AG04449 (cell line): ENCODE measurements around the gene CMIP.
A peak's percentile ranks its signal among the peaks of the same experiment; 100 is the strongest.

Experiments
- CTCF ChIA-PET: fragments of 350-600 bp; formaldehyde crosslinking; extraction: SDS; loops from one replicate; lab custom pipeline; 2021; ENCODE audit warnings: antibody characterized with exemption; lab: Yijun Ruan, JAX
- POLR2A ChIA-PET: fragments of 400-600, 350-600 bp; formaldehyde crosslinking; extraction: SDS; loops from one replicate; lab custom pipeline; 2020; ENCODE audit warnings: antibody characterized with exemption, inconsistent platforms; lab: Yijun Ruan, JAX
- DNase-seq: peaks from one replicate; pipeline ENCODE4 v3.0.0-alpha.2; 2010; ENCODE audit warnings: low read depth, low spot score
- H3K4me3 ChIP-seq: 2 replicates; pipeline ENCODE4 v1.5.1; 2011; ENCODE audit warnings: low read depth, mild to moderate bottlenecking, control low read depth, low read length
- TF ChIP-seq, protein P1 (sequence below): IDR thresholded peaks from one replicate; pipeline ENCODE4 v1.5.1; 2011; ENCODE audit warnings: mild to moderate bottlenecking, moderate library complexity, low read length, control low read depth, inconsistent platforms; ENCODE audit not compliant: insufficient read depth; ENCODE audit errors: missing control alignments

The CMIP gene

DNA sequence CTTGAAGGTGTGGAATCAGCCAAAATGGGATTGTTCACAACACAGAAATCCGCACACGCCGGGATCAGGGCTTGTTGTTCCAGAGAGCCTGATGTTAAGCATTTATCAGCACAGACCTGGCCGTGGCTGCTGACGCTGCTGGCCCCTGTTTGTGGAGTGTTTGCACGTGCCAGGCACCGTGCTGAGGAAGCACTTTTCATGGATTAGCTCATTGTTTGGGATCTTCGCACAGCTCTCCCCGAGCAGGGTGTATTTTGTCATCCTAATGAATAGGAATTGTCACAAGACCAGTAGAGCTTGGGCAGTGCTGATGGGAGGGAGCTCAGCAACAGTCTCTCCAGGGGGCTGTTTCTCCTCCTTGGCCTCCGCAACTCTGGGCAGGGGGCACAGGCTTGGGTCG lies 174.1 kb downstream of the CMIP start:
- CTCF ChIA-PET = interaction anchor here (0.8 to 1.4 kb wide), 2 partner anchors 106 to 119 kb away, joined by 3 to 6 read pairs; no protein-coding TSS in a partner anchor
- POLR2A ChIA-PET = no interaction called here
- no peak overlapping the region for H3K4me3 ChIP-seq
- DNase-seq = no peak
- TF ChIP-seq, protein P1, sequence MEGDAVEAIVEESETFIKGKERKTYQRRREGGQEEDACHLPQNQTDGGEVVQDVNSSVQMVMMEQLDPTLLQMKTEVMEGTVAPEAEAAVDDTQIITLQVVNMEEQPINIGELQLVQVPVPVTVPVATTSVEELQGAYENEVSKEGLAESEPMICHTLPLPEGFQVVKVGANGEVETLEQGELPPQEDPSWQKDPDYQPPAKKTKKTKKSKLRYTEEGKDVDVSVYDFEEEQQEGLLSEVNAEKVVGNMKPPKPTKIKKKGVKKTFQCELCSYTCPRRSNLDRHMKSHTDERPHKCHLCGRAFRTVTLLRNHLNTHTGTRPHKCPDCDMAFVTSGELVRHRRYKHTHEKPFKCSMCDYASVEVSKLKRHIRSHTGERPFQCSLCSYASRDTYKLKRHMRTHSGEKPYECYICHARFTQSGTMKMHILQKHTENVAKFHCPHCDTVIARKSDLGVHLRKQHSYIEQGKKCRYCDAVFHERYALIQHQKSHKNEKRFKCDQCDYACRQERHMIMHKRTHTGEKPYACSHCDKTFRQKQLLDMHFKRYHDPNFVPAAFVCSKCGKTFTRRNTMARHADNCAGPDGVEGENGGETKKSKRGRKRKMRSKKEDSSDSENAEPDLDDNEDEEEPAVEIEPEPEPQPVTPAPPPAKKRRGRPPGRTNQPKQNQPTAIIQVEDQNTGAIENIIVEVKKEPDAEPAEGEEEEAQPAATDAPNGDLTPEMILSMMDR = no peak

DNA sequence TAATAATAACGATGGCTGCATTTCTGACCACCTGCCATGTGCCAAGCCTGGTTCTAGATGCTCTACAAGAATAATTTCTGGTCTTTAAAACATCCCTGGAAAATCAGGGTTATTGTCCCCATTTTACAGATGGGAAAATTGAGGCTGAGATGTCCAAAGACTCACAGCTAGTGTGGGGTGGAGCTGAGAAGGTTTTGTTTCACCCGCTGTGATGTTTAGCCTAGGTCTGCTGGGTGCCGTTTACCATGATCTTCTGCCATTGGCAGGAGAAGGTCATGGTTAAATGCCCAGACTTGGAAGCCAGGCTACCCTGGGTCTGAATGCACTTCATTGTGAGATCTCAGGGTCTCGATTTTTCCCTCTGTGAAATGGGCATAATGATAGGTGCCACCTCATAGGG lies 175.4 kb downstream of the CMIP start:
- POLR2A ChIA-PET = no interaction called here
- DNase-seq = no peak
- CTCF ChIA-PET = interaction anchor here (1.1 to 4.6 kb wide), 3 partner anchors 7 to 104 kb away, joined by 4 to 46 read pairs (median 18); no protein-coding TSS in a partner anchor
- H3K4me3 ChIP-seq = no peak overlapping the region
- TF ChIP-seq, protein P1 = no peak

DNA sequence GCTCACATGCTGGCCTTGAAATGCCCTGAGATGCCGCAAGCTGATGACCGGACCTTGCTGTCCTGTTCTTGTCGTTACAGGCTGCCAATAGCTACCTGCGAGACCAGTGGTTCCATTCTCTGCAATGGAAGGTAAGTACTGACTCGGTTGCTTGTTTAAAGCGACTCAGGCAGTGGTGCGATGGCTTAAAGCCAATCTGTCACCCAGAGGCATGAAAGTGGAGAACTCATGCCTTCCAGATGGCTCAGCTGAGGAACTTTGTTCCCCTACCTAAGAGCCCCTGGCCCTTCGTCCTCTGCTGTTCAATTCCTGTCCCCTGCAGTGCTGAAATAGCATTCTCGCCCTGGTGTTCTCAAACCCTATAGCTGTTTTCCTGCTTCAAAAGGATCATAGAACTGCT lies 176.2 kb downstream of the CMIP start:
- DNase-seq = no peak
- CTCF ChIA-PET = interaction anchor here (1.0 to 4.6 kb wide), 9 partner anchors 8 to 254 kb away, joined by 3 to 46 read pairs (median 4); no protein-coding TSS in a partner anchor
- TF ChIP-seq, protein P1 = no peak
- POLR2A ChIA-PET = no interaction called here
- H3K4me3 ChIP-seq = no peak overlapping the region

- TF ChIP-seq, protein P1 = no peak
- H3K4me3 ChIP-seq = no peak overlapping the region
- POLR2A ChIA-PET = no interaction called here
- no peak for DNase-seq
- CTCF ChIA-PET = interaction anchor here (0.7 to 4.6 kb wide), 15 partner anchors 9 to 255 kb away, joined by 3 to 46 read pairs (median 4); no protein-coding TSS in a partner anchor
These were observed 176.9 kb downstream of the CMIP start for GRCh38 chr16:81621496-81621895.

DNA sequence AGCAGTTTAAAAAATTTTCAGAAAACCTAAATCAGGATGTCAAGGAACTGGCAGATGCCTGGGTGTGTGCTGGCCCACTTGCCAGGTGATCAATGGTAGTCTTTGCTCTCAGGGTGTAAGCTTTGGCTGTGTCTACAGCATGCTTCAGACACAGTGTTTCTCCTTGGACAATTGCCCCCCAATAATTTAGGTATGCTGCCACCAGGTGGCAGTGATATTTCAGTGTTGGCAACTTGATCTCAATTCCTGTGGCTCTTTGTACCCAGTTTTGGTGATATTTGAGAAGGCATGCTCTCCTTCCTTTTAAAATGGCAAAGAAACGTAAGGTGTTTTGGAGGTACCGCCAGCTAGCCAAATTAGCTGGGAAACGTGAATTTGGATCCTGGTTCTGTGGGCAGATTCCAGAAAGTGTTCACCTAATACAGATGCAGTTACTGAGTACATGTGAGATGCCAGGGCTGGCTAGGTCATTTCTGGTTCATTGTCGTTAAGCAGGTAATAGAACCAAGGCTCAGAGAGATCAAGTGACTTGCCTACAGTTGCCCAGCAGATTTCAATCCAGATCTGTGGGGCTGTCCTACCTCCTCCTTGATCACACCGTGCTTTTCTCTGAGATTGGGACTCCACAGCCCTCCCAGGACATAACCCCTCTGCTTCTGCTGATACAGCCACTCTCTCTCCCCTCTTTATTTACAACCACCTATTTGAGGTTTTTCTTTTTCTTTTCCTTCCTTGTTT lies 178.9 kb downstream of the CMIP start:
- no peak overlapping the region for H3K4me3 ChIP-seq
- TF ChIP-seq, protein P1 = peak; percentile 55
- ChIA-PET POLR2A (no interaction called here), CTCF (interaction anchor here (0.8 to 4.6 kb wide), 25 partner anchors 8 to 224 kb away, joined by 3 to 46 read pairs (median 5); no protein-coding TSS in a partner anchor)
- DNase-seq = no peak

- ChIA-PET CTCF (interaction anchor here (1.4 to 3.8 kb wide), 8 partner anchors 12 to 220 kb away, joined by 3 to 43 read pairs (median 7); no protein-coding TSS in a partner anchor), POLR2A (no interaction called here)
- TF ChIP-seq, protein P1 = no peak
- DNase-seq = no peak
- H3K4me3 ChIP-seq = no peak overlapping the region
These were observed 179.8 kb downstream of the CMIP start for GRCh38 chr16:81624403-81624759.
